HG03039 (cell line): ENCODE measurements around the gene STK36.

ENCODE experiments used
- ATAC-seq: cut with Tn5 transposase; IDR thresholded peaks from one replicate; pipeline ENCODE4 v1.9.1; 2021; ENCODE audit warnings: mild to moderate bottlenecking, moderate library complexity; ENCODE audit not compliant: unreplicated experiment

STK36 gene

DNA sequence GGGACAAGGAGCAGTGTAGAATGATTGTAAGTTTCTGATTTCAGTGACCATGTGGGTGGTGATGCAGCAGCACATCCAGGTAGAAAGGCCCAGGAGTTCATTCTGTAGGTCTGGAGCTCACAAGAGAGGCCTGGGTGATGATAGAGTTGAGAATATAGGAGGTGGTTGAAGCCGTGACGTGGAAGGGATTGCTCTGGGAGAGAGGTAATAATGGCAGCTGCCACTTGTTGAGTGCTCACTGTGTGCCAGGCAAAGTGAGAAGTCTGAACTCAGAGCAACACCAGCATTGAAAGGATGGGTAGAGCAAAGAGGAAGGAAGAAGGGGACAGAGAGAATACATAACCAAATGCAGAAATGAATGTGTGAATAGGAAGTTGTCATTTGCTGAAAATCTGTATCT lies 42.0 kb downstream of the STK36 start:
- ATAC-seq, result no peak

DNA sequence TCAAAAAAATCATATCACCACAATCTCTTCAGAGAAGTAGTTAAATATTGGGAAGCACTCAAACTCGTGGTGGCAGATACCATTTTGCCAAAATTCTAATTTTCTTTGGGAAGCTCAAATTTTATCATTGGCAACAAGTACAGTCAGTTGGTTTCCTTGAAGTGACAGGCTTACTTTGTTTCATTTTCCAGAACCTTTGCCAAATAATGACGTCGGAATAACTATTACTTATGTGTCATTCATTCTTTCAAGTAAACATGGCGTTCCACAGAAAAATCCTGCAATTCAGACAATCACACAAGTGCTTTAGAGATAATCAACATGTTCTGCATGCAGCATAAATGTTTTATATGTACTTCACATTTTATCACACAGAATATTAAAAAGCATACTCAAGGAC lies 44.2 kb downstream of the STK36 start:
- ATAC-seq, result no peak

DNA sequence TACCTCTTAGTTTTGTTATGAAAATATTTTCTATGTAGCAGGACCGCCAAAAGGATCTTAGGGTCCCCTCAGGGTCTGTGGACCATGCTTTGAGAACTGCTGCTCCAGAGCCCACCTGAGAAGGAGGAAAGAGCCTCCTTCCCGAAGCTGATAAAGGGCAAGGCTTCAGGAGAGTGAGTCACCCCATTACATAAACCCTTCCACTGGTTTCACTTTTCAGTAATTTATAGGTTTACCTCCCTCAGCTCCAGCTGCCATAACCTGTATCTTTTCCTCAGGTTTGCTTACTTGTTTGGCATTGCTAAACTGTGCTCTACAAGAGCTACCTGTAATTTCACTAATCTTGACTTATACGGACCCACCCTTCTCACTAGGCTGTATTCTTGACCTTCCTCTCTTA lies 45.4 kb downstream of the STK36 start:
- no peak for ATAC-seq

DNA sequence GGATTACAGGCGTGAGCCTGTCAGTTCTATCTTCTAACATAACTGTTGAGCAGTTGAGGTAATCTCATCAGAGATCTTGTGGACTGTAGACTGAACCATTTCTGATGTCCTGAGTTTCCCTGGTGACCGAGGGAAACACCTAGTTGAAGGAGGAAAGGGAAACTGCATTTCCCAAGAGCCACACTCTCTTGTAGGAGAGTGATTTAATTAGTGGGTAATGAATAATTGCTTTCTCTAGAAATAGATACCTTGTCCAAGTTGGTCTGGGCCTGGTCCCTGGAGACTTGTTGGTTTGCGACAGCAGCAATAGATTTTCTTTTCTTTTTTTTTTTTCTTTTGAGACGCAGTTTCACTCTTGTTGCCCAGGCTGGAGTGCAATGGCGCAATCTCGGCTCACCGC lies 46.2 kb downstream of the STK36 start:
- no peak for ATAC-seq

DNA sequence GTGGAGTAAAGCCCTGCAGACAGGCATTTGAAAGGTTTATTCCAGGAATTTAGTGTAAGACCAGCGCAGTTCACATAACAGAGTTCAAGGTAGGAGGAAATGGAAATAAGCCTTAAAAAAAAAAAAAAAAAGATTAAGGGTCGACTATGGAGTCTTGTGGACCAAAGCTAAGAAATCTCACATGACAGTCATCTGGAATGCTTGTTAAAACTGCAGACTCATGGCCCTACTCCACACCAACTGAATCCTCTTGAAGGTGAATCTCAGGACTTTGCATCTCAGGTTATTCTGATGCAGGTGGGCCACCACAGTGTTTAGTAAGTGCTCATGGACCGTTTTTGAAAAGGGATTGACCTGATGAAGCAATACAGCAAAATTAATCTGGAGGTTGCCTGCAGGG lies 47.6 kb downstream of the STK36 start:
- ATAC-seq, result no peak

DNA sequence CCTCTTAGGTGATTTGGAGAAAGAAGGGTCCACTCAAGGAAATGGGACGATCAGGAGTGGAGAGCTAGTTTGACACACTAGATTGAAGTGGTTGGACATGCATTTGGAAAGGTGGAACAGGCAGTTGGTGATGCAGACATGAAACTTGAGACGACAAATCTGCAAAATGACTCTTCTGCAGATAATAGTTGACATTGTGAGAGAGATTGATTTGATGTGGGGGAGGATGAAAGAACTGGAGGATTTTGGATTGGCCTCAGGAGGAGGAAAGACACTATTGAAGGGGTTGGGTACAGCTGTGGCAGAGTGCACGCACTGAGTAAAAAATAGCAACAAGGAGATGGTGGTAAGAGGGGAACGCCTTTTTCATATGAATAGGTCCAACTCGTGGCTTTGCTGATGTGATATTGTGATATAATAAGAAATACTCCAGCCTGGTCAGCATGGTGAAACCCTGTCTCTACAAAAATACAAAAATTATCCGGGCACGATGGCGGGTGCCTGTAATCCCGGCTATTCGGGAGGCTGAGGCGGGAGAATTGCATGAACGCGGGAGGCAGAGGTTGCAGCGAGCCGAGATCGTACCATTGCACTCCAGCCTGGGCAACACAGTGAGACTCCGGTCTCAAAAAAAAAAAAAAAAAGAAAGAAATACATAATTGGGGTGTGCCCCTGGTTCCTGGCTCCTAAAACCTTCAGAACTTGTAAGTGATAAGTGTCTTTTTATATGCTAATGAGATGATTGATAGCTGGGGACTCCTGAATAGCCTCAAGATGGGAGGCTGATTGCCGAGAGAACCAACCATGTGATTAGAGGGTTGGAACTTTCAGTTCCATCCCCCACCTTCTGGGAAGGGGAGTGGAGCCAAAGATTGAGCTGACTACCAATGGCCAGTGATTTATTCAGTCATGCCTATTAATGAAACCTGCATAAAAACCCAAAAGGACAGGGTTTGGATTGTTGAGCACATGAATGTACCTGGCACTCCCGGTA lies 48.5 kb downstream of the STK36 start:
- no peak for ATAC-seq

DNA sequence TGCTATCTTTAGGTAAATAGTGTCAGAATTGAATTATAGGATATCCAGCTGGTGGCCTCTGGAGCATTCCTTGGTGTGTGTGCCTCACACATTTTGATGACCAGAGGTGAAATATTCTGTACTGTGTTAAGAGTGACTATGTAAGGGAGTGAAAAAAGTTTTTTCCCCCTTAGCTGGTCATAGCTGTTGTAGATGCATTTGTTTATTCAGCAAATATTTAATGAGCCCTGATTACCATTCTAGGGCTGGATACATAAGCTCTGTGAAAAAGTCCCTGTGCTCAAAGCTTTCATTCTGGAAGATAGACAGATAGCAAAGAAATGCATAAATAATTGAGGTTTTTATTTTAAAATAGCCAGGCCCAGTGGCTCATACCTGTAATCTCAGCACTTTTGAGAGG lies 49.6 kb downstream of the STK36 start:
- no peak for ATAC-seq

DNA sequence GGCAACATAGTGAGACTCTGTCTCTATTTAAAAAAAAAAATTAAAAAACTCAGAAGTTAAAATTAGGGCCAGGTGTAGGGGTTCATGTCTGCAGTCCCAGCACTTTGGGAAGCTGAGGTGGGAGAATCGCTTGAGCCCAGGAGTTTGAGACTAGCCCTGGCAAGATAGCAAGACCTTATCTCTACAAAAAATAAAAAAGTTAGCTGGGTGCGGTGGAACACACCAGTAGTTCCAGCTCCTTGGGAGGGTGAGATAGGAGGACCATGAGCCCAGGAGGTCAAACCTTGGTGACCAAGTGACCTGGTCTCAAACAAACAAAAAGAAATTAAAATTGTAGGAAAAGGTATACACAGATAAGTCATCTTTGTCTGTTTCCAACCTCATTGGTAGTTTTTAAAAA lies 50.0 kb downstream of the STK36 start:
- ATAC-seq, result no peak

DNA sequence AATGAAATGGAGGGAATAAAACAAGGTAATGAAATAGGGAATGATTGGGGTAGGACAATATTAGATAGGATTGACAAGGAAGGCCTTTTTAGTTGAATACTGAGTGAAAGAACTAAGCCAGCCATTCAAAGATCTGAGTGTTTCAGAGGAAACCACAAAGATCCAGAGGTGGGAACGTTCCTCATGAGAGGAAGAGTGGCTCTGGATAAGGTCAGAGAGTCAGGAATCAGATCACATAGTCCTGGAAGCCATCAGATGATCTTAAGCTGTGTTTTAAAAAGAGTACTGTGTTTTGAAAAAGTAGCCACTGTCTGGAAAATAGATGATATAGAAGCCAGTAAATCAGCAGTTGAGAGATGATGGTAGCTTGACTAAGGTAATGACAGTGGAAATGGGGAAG lies 50.5 kb downstream of the STK36 start:
- no peak for ATAC-seq

DNA sequence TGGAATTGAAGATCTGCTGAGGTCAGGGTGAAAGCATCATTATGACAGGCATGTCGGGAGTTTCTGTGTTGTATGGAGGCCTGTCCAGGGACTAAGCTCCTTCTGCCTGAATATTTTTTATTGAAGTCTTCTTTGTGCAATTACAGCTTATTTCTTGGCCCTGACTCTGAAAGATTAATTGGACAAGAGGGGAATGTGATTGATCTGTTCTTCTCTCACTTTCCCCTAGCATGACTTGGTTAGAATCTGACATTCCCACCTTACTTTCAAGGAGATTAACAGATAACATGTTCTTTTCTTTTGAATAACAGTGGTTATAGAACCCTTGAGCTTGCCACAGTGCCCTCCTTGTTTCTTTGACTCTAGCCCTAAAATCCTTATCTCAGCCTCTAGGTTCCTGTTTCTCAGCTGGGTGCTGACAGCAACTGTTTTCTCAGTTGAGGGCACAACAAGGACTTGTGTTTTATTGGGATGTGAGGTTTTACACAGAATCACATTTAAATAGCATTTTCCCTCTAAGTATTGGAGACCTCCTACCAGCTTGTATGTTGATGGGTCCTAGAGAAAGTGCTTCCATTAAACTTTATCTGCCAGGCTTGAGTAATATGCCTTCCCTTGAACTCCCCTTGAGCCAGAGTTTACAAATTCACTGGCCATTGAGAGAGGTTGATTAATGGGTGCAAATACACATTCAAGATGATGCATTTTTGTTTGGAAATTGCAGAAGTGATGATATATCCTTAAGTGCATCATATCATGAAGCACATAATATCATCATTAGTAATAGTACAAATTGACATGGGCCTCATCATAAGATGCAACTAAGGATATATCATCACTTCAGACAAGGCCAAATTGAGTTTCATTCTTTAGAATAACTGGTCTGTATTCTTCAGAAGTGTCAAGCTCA lies 51.2 kb downstream of the STK36 start:
- ATAC-seq, result no peak

DNA sequence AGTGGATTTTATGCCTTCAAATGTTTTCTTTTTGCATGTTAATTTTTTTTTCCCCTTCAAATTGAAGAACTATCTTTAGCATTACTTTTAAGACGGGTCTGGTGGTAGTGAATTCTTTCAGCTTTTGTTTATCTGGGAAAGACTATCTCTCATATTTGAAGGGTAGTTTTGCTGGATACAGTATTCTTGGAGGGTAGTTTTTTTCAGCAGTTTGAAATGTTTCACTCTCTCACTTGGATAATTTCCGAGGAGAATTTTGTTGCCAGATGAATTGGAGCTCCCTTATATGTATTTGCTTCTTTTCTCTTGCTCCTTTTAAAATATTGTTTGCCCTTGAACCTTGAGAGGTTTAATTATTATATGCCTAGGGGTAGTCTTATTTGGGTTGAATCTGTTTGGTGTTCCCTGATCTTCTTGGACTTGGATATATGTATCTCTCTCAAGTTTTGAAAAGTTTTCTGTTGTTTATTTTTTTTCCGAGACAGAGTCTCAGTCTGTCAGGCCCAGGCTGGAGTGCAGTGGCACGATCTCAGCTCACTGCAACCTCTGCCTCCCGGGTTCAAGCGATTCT lies 54.2 kb downstream of the STK36 start:
- ATAC-seq, result no peak

DNA sequence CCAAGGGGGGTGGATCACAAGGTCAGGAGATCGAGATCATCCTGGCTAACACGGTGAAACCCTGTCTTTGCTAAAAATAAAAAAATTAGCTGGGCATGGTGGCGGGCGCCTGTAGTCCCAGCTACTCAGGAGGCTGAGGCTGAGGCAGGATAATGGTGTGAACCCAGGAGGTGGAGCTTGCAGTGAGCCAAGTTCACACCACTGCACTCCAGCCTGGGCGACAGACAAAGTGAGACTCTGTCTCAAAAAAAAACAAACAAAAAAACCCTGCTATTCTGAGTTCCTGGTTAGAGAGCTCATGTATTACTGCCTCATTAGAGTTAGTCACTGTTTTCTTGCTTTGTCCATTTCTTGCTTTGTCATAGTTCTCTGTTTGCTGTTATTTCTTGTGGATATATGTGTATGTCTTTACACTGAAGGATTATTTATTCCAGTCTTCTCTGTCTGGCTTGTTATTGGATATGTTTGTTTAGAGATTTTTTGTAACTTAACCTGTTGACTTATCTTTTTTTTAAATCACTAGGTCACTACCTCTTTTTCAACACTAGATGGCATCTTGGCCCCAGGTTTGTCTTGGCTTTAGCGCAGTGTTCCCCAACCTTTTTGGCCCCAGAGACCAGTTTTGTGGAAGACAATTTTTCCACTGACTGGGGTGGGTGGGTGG lies 55.7 kb downstream of the STK36 start:
- ATAC-seq, result no peak

DNA sequence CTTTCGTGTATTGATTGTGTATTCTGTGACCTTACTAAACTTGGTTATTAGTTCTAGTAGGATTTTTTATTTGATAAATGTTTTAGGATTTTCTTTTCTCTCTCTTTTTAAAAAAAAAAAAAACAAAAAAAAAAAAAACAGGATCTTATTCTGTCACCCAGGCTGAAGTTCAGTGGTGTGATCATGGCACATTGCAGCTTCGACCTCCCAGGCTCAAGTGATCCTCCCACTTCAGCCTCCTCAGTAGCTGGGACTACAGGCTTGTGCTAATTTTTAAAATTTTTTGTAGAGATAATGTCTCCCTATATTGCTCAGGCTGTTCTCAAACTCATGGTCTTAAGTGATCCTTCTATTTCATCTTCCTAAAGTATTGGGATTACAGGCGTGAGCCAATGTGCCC lies 57.8 kb downstream of the STK36 start:
- no peak for ATAC-seq

DNA sequence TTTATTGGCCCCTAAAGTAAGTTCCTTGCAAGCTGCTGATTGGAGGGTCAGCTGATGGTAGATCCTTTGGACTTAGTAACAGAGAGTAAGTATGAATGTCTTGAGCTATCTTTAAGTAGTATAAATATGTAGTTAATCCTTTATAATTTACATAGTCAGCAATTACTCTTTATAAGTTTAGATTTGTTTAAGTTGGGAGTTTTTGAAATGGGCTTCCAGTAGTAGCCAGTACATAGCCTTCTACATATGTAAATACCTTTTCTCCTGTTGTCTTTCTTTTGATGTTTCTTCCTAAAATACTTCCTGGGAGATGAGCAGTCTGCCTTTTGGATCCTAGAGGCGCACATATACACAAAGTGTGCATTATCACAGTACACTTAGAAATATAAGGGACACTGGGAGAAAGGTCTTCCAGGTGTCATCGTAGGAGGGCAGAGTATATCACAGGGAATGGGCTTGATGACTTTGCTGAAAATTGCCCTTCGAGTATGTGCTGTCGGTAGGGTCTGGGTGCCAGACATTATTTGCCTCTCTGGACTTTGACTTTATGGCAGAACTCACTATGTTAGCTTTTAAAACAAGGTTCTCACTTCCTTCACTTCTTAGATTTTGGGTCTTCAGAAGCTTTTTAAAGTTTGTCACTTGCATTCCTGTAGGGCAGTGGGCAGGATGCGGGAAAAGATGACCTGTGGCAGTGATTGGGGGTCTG lies 60.3 kb downstream of the STK36 start:
- no peak for ATAC-seq

DNA sequence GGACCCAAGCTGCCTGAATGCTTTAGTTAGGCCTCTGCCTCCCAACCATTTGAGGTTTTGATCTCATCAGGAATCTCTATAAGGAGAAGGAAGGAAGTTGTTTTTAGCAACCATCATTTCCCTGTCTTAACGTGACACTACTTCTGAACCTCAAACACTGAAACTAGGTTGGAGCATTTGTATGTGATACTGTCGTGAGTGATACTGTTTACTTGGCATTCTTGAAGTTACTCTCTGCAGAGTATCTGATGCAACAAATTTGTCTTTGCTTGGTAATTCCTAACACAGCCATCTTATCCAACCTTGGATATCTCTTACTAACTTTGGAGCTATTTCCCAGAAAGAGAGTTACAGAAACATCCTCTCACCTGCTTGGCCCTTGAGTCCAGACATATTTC lies 60.9 kb downstream of the STK36 start:
- ATAC-seq, result no peak

DNA sequence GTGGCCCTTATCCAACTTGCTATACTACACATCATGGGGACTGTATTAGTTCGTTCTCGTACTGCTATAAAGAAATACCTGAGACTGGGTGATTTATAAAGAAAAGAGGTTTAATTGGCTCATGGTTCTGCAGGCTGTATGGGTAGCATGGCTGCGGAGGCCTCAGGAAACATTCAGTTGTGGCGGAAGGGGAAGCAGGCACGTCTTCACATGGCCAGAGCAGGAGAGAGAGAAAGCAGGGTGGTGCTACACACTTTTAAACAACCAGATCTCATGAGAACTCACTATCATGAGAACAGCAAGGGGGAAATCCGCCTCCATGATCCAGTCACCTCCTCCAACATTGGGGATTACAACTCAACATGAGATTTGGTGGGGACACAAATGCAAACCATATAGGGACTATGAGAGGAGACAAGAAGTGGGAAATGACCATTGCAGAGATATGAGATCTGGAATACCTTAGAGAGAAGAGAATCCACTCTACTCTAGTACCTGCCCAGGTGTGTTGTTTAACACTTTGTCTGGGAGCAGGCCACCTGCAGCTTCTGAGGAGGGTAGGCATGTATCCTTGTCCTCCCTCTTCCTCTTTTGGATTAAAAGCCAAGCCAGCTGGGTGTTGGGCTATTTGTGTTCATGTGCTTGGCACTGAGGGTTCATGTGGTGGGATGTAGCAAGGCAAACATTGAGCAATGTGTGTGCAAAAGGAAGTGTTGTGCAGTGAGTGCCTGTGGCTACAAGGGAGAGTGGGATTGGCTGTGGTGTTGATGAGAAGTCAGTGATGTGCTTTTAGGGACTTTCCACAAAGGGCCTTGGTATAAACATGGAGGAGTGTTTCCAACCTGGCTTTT lies 61.5 kb downstream of the STK36 start:
- ATAC-seq, result no peak

DNA sequence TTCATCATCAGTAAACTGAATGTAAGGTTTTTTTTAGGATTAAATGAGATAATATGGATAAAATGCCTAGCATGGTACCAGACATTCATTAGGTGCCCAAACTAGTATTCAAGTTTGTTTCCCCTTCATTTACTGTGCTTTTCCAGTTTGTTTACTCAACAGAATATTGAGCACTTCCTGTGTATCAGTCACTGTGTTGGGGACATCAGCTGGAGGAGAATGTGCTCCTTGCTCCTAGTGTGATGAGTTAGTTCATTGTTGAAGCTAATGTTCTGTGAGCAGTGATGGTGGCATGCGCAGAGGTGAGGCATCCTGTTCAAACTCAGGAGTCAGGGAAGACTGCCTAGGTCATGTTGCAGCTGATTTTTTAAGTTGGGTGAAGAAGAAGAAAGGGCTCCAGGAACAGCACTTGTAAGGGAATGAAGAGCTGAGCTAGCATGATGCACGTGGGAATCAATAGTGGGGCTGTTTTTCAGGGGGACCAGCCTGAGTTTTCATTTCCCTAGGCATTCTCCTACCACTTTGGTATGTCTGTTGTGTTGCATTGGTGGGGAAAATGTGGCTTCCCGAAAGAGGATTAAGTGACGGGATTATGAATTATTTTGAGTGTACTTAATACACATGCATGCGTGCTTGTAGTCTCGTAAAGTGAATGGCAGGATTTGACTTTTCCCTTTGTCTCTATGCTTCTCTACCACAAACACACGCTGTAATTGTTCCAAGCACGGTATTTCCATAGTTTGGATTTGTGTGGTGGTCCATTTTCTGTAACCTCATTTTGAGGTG lies 62.5 kb downstream of the STK36 start:
- no peak for ATAC-seq

DNA sequence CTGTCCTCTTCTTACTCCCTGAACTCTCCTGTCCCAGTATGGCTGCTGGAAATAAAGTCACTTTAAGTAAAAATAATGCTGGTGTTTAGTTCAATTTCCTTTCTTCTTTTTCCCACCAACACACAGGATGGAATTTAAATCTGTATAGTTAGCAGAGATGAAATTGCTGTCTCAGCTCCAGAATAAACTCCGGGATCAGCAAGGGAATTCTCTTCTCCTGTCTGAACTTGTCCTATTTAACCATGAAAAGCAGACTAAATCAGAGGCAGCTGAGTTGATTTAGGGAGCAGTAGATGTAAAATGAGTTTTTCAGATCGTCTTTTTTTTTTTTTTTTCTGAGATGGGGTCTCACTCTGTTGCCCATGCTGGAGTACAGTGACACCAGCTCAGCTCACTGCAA lies 64.6 kb downstream of the STK36 start:
- ATAC-seq, result no peak

DNA sequence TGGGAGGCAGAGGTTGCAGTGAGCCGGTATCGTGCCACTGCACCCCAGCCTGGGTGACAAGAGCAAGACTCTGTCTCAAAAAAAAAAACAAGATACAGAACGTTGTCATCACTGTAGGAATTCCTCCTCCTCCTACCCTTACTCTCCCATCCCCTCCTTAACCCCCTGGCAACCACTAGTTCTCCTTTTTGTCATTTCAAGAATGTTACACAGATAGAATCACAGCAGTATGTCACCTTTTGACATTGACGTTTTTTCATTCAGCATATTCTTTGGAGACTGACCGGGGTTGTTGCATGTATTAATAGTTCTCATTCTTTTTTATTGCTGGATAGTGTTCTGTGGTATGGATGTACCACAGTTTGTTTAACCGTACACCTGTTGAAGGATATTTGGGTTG lies 71.2 kb downstream of the STK36 start:
- no peak for ATAC-seq
